HuH-7 (cell line): ENCODE results near the gene COA1.

Experiments used
- DNase-seq: peaks from one replicate; pipeline ENCODE4 v3.0.0; 2011; ENCODE audit warnings: low spot score

The COA1 gene

DNA sequence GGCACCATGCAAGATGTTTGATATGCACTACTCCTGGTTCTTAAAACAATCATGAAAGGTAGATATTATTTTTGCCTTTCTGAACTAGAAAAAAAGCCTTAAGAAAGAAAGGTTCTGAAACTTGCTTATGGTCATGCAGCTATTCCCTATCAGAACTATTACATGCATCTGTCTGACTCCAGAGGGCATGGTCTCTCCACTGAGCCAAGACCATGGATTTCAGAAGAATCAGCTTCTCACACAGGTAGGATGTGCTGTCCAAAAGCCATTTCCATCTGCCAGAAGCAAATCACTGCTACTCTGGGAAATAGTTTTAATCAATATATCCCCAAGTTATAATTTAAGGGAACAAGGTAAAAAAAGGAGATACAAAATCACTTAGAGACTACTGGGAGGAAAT lies 77.0 kb downstream of the COA1 start:
- no peak for DNase-seq

DNA sequence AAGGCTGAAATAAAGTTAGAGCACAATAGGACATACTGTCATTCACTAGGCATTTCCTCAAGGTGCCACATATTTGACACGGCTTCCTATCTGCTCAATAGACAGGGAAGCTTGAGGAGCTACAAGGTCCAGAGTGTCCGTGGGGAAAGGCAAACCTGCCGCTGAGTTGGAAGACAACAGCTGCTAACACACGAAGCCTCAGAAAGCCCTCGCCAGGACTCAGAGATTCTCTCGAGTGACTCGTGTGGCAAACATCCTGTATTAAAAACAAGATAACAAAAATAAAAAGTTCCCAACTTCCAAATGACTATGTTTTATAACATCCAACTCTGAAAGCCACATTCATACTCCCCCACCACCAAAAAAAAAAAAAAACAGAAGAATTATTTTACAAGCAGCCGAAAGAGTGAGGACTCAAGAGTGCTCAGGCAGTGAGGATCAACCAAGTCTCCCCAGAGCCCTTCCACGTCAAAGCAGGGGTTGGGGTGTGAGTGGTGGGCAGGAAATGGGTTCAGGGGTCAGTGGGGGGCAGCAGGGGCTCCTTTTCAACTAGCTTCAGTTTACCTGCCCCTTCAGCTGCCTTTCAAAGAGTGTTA lies 78.8 kb downstream of the COA1 start:
- DNase-seq = no peak

DNA sequence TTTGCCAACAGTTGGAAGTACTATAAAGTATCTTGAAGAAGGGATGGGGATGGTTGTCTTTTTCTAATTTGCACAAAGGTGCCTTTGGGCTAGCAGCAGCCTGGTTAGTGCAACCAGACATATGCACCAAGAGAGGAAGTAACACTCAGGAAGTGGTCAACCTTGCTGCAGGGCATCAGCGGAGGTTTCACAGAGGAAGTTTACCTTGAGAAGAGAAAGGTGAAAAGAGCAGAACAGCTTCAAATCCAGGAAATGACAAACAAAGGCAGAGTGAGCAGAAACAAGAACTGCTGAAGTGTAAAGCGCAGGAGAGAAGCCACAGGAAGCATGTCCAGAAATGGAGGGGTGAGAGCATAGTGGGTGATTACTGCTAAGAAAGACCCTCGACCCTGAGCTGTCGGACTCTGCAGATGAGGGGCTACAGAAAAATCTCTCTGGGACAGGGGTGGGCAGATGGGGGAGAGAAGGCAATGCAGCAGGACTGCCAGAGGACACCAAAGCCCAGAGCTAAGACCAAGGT lies 79.5 kb downstream of the COA1 start:
- no peak for DNase-seq

DNA sequence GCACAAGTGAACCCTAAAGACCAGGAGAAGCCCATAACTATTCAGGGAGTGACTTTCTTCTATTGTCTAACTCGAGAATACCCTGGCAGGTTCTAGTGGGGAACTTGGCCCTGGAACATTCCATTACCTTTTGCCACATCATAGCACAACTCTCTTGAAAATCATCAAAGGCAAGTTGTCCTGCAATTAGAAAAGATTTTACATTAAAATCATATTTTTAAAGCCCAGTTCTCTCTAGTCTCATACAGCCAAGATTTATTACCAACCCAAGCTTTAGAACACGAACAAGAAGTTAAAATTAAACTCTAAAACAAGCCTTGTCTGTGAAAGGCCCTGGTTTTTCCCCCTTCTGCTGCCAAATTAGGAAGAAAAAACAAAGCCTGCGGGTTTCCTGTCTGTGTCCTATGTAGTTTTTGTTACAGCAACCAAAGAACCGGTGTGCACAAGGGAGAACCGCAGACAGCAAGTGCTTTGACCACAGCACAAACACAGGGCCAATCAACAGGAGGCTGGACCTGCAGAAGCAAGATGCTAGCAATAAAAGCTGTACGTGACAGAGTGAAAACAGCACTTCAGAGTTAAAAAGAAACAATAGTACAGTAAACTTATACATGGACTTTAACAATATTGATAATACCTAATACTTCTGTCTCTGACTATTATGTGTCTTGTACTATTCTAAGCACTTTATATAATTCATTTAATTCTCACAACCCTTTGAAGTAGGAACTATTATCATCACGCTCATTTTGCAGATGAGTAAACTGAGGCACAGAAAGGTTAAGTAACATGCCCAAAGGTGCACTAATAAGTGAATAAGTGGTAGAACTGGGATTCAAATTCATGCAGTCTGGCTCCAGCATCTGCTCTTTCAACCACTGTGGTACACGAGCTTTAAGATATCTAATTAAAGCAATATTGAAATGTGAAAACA lies 80.6 kb downstream of the COA1 start:
- no peak for DNase-seq

DNA sequence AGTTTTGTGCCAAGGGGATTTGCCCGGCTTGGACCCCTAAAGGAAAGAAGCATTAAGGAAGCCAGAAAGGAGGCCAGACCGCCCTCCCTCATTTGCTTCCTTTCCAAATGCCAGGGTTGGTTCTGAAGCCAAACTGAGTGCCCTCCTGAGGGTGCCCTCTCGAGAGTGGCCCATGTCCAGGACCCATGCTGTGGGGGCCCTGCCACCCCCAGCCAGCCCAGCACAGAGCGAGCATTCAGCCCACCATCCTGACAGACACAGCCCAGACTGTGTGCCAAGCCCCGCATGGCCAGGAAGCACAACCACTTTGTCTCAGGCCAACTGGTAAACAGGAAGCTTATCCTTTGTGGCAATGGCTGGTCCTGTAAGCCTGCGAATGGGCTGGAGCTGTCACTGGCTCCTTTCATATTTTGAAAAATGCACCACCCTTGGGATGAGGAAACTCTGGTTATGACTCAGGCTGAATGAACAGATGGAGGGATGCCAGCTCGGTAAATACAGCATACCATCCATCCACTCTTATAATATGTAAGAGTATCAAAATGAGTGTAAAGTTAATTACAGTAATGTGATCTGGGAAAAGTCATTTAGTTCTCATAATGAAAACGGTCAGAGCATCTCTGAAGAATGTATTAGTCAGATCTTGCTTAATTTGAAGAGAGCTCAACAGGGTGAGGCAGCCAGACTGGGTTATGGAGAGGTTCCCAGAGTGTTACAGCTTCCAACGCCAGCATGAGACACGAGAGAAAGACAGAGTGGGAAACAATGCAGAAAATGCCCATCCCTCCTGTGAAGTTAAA lies 81.5 kb downstream of the COA1 start:
- DNase-seq = no peak

DNA sequence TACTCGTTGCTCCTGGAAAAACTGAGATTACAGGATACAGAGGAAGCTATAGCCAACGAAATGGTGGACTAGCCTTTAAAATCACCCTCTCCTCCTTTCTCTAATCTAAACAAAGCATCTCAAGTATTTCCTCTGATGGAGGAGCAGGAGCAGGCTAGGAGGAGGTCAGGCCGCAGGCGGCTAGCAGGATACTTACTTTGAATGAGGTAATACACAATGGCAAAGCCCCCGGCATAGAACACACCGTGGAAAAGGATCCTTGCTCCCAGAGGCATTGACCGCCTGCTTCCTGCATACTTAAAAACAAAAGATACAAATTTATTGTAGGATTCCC lies 82.0 kb downstream of the COA1 start:
- DNase-seq = no peak

DNA sequence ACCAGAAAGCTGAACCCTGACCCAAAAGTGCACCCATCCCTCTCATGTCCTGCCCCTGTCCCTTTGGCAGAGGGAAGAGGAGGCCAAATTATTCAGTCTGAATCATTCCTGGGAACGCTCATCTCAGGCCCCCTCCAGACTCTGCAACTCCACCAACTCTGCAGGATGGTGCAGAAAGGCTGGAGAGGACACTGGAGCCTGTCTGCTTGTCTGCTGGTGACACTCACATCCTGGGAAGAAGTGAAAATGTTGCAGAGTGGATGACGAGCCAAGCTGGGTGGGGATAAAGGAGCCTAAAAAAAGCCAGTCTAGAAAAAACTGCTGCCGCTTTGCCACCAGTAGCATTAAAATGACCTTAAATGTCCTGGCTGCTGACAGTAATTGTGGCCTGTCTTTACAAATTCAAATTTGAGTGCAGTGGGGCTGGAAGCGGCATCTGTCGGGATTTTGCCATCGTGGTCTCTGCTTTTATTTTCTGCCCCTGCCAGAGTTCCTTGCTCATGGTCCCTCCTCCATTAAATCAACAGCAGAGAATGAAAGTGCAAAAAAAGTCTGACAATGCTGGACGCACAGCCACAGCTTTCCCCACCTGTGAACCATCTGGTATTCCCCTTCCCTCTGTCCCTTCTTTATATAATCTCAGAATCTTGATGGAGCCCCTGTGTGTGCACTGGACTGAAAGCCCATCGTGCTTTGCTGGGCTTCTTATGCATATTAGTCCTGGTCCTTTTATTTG lies 82.6 kb downstream of the COA1 start:
- no peak for DNase-seq

DNA sequence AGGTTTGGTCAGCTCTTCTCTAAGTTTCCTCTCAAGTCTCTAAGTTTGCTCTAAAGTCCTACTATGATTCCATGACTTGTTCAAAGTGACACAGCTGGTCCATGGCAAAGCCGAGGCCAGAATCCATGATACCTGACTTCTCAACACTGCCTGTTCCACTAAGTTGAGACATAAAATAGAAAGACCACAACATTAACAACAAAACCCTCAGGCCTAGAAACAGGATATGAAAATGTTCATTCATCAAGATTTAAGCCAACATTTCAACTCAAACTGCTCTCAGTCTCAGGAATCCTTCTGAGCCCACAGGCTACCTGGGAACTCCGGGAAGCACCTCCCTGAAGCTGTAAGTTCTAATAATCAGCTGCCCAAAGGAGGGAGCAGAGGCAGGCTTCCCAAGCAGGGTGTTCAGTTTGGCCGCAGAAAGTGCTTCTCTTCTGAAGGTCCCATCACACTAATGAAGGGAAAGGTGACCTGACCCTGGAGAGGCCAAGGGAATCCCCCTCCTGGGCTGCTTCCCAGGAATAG lies 83.6 kb downstream of the COA1 start:
- no peak for DNase-seq

DNA sequence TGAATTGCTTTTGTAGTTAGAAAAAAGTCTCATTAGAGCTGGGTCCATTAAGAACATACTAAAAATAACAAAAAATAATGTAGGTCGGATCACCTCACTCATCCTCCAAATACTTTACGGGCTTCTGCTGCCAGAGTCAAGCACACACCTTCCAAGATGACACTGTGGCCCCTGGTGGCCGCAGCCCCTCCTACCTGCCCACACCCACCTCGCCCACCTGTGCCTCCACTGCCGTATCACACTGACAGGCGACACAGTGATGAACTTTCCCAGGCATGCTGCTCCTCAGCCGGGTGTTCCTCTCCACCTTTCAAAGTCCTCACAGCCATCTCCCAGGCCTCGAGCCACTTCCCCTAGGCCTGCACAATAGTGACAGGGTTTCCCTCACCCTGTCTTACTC lies 85.5 kb downstream of the COA1 start:
- no peak for DNase-seq

DNA sequence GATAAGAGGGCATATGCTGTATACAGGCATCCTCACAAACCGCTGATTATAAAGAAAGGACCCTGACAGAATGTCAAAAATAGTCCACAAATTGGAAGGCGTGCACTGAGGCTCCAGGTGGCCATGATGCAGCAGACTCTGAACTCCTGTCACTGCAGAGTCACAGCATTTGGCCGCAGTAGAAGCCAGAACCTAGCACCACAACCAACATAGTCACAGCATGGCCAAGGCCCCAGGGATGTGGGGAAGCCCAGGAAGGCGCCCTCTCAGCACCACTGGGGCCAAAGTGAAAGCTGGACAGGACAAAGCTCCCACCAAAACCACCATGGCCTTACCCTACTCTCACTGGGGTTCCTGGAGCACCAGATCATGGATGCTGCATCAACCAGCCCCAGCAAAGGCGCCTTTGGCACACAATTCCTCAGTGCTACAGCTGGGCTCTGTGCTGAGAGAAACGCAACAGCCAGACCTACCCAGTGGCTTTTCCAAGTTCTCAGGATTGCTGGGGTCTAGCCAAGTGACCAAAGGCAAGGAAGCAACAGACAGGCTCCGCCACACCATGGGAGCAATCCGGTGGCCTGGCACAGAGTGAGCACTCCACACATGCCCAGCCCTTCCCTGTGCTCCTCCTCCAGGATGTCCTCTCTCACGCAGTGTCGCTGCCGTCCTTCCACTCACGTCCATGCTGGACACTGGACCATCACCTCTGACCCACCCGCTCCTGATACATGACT lies 86.3 kb downstream of the COA1 start:
- DNase-seq = no peak

DNA sequence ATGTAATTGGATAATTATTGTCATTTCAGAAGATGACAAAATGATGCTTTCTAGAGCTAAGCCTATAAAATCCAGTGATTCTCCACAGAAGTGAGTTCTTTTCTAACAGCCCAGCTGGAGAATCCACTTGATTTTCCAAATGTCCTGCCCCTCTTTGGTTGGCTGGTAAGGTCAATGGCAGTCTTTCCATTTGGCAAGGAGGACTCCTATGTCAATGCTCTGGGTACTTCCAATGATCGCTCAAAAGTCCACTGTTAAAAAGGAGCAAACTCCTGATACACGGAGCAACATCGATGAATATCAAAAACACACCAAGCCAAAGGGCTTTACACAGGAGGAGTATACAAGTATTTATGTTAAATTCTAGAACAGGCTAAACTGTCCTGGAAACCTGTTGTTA lies 88.6 kb downstream of the COA1 start:
- DNase-seq = no peak

DNA sequence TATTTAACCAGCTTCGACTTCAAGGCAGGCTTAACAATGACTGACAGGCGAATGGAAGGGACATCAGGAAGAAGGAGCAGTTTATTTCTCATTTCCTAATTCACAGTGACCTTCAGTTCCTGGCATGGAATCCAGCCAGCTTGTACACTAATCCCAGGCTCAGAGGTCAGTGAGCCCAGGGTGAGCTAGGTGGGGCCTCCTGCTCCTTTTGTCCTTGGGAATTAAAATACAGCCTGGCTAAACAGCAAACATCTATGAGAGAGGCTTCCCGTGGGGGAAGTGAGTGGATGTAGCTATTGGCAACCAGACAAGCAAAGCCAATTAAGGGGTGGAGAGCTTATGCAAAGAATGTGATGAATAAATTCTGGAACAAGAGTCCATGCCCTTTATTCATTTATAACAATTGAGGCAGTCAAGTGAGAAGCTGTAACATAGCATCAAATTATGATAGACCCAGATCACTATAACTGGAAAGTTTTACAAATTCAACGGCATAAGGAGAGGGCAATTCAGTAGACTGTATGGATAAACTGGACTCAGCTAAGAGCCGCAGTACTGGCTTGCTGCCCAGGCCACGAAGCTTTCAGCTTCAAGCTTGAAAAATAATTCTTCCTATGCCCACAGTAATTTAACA lies 89.3 kb downstream of the COA1 start:
- DNase-seq = peak; percentile 61

DNA sequence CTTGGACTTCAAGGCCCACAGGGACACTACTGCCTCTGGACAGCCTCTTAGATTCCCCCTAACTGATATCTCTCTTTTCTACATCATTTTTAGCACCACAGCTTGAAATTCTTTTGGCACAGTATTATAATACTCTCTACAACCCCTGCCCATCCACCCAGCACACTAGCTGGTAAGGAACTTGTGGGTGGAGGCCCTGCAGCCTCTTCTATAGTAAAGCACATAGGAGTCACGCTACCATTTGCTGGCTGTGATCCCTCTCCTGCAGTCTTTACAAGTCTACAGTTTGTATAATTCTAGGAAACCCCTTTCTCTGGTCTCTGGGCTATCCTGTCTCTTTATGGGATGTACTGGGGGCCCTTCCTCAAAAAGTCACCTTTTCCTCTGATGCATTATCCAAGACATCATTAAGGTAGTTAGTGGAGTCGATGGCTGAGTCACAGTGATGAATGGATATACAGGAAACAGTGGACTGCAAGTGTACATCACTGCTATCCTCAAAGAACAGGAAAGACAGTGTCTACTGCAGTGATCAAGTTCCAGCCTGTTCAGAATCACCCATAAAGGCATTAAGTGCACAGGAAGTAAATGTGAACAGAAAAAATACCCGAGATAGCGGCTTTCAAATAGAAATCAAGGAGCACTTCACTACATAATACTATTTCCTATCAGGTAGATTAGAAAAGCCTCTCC lies 92.1 kb downstream of the COA1 start:
- no peak for DNase-seq

DNA sequence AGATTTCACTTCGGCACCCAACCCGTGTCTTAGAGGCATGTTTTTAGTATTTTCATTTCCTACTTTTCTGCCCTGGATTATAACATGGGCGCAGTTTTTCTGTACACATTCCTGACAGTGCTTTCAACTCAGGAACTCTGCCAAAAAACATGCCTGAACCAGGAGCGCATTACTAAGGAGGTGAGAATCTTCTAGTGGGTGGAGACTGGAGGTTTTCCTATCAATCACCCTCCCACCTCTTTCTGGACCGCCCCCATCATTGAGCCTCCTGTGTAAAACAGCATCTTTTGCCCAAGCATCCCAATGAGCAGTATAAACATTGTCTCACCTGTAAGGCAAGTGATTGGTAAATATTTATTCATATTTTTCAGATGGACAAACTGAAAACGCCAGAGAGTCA lies 93.2 kb downstream of the COA1 start:
- DNase-seq = no peak

DNA sequence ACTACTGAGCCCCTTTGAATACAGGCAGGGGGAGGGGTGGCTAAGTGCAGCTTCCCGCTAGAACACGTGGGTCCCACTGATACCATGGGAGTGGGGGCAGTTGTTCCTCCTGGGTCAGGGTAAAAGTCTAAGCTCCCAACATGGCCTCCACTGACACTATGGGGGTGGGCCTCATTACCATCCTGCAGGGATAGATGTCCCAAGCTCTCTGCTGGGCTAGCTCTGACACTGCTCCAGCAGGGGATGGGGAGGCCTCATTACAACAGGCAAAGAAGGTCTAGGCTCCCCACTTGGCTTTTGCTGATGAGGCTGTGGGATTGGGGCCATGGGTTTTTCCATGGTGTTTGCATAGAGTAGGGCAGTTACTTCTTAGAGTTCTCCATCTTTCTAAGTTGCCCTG lies 94.9 kb downstream of the COA1 start:
- DNase-seq = no peak

DNA sequence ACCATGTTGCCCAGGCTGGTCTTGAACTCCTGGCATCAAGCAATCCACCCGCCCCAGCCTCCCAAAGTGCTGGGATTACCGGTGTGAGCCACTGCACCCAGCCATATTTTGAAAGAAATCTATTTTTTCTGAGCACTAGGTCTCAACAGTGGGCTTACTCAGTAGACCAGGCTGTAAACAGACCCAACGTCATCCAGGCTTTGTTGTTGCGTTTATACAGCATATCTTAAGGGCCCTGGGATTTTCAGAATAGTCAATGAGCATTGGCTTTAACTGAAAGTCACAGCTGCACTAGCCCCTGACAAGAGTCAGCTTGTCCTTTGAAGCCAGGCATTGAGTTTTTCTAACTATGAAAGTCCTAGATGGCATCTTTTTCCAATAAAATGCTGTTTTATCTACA lies 96.6 kb downstream of the COA1 start:
- DNase-seq = no peak

DNA sequence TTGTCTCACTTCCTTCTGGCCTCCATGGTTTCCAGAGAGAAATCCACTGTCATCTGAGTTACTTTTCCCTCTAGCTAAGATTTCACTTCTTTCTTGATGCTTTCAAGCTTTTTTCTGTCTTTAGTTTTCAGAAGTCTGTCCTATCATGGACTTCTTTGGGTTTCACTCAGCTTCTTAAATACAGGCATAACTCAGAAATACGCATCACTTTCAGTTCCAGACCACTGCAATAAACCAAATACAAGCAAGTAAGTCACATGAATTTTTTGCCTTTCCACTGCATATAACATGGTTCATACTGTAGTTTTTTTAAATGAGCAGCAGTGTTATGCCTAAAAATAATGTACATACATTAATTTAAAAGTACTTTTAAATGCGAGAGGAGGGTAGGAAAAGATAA lies 97.8 kb downstream of the COA1 start:
- DNase-seq = no peak

DNA sequence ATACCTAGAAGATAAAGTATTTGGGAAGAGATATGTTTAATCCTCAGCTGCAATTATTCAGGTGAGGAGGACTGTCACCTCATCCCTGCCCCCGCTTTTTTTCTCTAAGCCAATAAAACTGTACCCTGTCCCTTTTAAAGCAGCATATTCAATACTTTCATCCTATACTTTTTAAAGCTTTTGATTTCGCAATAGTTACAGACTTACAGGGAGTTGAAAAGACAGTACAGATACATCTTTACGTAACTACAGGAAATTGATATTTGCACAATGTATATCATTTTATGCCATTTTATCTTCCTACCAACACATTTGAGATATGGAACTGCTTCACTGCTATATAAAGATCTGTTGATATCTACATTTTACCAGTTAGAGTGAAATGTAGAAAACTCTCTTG lies 98.8 kb downstream of the COA1 start:
- no peak for DNase-seq

DNA sequence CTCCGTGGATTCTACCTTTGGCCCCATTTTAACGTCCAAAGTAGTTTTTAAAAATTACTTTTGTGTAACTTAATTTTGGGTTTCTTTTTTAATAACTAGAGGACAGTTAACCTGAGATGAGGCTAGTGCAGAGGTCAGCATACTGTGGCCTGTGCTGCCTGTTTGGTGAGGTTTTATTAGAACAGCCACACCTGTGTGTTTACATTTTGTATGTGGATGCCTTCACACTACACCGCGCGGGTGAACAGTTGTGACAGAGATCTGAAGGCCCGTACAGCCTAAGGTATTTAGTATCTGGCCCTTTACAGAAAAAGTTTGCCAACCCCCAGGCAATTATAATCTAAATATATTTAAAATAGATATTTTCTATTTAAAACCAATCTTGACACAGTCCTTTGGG lies 99.5 kb downstream of the COA1 start:
- no peak for DNase-seq

DNA sequence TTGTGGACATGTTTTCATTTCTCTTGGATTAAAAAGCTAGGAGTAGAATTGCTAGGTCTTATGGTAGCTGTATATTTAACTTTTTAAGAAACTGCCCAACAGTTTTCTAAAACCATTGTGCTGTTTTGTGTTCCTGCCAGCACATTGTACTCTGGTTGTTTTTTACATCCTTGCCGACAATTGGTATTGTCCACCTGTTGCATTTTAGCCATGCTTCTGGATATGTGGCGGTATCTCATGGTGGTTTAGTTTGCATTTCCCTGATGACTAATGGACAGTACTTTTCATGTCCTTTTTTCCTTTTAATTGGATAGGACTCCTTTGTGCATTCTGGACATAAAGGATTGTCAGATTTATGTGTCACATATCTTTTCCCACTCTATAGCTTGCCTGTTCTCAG lies 100.9 kb downstream of the COA1 start:
- DNase-seq = no peak
